Right ventricle myocardium superior (tissue), 1 donor: Measurements from ENCODE around the gene HMCN1. TPM values are rescaled to one million over a fixed set of nuclear protein-coding genes. Genes with fewer than 3 reads are reported as not detected.
"Not testable (repeated sequence)": the region's sequence is repeated elsewhere in the genome, so short reads cannot be mapped to it uniquely, and the experiment has no call there.

Experiments used
- ATAC-seq: fragments of 200-7000 bp; cut with Tn5 transposase; one replicate; pipeline ENCODE4 v1.9.1; 2020; ENCODE audit warnings: mild to moderate bottlenecking; ENCODE audit not compliant: poor library complexity
- DNase-seq: peaks from one replicate; pipeline ENCODE4 v3.0.0-alpha.2; 2020
- intact Hi-C: fragments of 100-400 bp; cut with DNase I; formaldehyde crosslinking; loops from one replicate; pipeline ENCODE4 v1.11.2; 2022
- total RNA-seq: library from RNA; stranded (reverse); fragmentation: NEBNext Ultra II Directional; extraction: Animal tissue kit (Norgen Biotek cat#: 25700); gene quantifications from one replicate; pipeline ENCODE4 v1.2.1, GENCODE V29; 2021
- donor health status: DM: no; HTN: yes; CAD: no; lungs with severe emphysema.

The HMCN1 gene
- total RNA-seq, 1 donor from 2014 or later = 5.7 TPM

DNA sequence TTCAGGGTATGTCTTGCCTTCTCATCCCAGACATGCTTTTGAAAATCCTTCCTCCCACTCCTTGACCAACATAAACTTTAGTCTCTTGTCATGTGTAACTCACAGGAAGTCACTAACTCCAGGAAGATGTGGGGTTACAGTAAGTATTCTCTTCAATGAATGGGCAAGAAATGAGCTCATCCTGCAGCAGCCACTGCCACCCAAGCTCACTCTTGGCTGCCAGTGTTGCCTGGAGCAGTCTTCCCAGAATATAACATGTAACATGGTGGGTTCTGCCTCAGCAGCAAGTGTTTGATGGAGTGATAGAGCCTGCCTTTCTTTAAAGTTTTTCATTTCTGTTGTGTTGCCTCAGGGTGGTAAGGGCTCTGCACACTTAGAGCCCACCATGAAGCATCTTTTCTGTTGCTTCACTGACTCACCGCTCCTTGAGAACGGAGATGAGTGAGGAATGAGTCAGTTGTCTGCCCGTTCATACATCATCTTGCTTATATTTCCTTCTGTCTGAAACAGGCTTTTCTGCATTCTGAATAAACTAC, 453.9 kb downstream of the HMCN1 start:
- DNase-seq = no peak
- ATAC-seq = no peak
- intact Hi-C loops = no loop called here

DNA sequence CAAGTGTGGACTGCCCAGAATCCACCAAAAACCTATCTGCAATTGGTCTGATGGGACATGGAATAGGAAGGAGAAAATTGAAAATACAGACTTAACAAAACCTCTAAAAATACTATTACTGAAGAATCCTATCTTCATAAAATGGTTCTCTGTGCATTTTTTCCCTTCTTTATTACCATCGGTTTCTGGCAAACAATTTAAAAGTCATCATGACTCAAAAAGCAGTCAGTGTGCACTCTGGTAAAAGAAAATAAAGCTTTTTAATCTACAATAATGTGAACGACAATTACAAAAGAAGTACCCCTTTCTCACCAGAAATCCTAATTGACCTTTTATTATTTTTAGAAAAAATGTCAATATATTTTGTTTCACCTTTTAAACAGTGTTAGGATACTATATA, 454.5 kb downstream of the HMCN1 start:
- intact Hi-C loops = no loop called here

DNA sequence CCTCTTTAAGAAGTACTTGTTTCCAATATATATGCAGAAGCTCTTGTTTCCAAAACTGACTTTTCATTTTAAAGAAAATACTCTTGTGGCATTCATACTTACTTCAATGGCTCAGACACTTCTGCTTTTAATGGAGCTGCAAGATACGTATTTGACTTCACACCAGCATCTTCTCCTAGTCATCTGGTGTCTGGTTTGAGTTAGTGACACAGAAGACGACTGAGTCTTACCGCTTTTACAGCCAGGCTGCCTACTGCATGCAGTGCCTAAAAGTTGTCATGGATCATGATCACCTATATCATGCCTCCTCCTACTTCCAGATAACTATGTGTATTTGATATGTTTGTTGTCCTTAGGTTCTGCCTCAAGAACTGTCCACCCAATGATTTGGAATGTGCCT, 455.0 kb downstream of the HMCN1 start:
- intact Hi-C loops = no loop called here
- ATAC-seq (no peak), DNase-seq (no peak)

More for the DNA sequence above, 454.5 kb downstream of the HMCN1 start:
- ATAC-seq = no peak
- DNase-seq = no peak

DNA sequence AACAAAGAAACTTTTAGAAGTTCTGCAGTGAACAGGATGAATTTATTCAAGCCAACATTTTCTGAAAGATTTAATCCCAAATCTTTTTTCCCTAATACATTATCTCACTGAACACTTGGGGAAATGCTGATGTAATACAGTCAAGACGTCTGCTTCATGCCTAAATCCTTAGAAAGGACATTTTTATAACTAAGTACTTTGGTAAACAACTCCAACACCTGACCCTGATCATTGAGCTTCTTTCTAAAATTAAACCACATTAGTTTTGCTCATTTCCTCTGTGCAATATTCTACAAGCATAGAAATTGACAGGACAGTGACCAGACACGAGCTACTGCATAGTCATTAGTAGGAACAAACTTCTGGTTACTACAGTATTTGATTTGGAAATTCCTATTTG, 457.3 kb downstream of the HMCN1 start:
- intact Hi-C loops = no loop called here
- DNase-seq (no peak), ATAC-seq (no peak)

GRCh38 chr1:186193224-186193623, 459.0 kb downstream of the HMCN1 start:
- ATAC-seq (no peak), DNase-seq (no peak)
- intact Hi-C loops = no loop called here

- ATAC-seq (no peak), DNase-seq (no peak)
Measured at GRCh38 chr1:186194107-186194756, 460.0 kb downstream of the HMCN1 start.

DNA sequence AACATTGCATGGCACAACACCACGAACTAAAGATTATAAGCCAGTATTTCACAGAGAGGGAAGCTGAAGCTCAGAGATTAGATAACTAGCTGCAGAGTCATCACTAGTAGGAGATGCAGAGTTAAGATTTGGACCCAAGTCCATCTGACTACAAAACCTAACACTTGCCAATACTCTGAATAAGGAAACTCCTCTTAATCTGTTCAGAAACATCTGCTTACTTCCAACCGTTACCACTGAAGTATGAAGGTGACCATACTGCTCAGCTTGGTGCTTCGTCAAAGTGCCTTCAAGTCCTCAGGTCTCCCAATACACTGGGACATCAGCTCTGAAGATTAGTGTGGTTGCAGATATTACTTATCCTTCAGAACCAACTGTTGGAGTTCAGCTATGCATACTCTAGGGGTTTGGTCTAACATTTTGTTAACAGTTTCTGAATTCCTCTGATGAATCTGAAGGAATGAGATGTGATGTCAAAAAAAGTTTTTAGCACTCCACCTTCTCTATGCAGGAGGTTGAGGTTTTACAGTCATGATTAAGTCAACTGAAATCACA, 461.3 kb downstream of the HMCN1 start:
- DNase-seq (no peak), ATAC-seq (no peak)
- intact Hi-C loops = no loop called here

More at GRCh38 chr1:186194107-186194756, 460.0 kb downstream of the HMCN1 start:
- intact Hi-C loops = no loop called here

DNA sequence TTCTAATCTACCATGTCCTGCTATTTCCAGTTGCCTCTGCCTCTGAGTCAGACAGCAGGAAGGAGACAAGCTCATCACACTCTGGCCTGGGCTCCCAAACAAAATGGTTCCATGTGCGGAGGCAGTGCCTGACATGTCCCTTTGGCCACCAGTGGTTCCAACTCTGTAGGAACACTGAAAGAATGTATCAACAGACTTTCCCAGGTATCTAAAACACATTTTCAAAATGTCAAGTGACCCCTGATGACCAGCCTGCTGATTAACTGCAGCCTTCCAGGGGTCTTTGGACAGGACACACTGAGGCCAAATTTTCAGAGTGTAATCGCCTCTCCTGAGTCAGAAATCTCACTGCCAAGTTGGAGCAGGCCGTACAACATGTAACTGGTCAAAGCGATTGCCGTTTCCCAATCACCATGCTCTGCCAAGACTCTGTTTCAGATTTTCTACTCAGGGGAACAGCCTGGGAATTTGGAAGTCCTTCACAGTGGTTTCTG, 468.1 kb downstream of the HMCN1 start:
- ATAC-seq = peak; percentile 92
- intact Hi-C loops = no loop called here
- DNase-seq = peak; percentile 46

- ATAC-seq (peak; percentile 17), DNase-seq (no peak)
- intact Hi-C loops = no loop called here
Measured at GRCh38 chr1:186202776-186203175, 468.6 kb downstream of the HMCN1 start.

DNA sequence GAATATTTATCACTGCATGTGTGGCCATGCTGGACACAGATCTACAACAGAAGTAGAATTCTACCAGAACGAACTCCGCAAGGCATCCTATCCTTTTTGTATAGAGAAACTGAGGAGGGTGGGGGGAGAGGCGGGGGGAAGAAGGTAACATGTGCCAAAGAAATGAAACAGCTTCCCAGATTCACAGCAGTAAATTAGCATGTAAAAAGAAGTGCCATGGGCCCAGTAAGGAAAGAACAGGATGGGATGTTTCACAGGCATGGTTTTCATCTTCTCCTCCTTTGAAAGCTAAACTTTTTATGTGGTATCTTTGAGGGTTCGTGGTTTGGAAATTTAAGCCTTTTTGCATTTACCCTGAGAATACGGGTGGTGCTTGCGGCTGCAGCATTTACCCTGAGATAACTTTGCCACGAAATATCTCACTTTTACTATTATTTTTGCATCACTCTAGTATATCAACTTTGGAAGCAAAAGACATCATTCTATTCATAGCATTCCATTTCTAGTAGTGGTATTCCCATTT, 471.9 kb downstream of the HMCN1 start:
- no peak for ATAC-seq
- no peak for DNase-seq
- intact Hi-C loops = no loop called here

- ATAC-seq = peak; percentile 26
- intact Hi-C loops = no loop called here
Measured at GRCh38 chr1:186207391-186208085, 473.3 kb downstream of the HMCN1 start.

GRCh38 chr1:186208405-186209129, 474.4 kb downstream of the HMCN1 start:
- DNase-seq = no peak
- ATAC-seq = peak; percentile 50
- intact Hi-C loops = no loop called here

More at GRCh38 chr1:186207391-186208085, 473.3 kb downstream of the HMCN1 start:
- no peak for DNase-seq

DNA sequence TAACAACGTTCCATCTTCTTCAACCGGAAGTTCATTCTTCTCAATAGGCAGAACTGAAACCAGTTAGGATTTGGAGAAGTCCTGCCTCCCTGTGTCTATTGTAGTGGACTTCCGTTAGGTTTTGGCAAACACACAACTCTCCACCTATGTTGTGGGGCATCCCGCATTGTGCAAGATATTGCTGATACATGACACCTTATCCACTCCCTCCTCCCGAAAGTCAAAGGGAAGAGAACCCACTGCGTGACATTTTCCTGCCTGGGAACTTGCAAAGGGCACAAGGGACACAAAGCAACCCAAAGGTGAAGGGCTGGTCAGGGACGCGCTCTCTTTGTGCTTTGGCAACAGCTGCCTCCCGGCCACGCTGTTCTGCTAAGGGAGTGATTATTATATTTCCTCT, 476.1 kb downstream of the HMCN1 start:
- no peak for ATAC-seq
- intact Hi-C loops = loop anchor here (10.0 kb wide), 1 partner anchor 405 kb away; no protein-coding TSS in a partner anchor

DNA sequence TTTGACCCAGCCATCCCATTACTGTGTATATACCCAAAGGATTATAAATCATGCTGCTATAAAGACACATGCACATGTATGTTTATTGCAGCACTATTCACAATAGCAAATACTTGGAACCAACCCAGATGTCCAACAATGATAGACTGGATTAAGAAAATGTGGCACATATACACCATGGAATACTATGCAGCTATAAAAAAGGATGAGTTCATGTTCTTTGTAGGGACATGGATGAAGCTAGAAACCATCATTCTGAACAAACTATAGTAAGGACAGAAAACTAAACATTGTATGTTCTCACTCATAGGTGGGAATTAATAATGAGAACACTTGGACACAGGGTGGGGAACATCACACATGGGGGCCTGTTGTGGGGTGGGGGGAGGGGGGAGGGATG, 477.4 kb downstream of the HMCN1 start:
- intact Hi-C loops = loop anchor here (10.0 kb wide), 1 partner anchor 407 kb away; no protein-coding TSS in a partner anchor
- not testable (repeated sequence) for ATAC-seq, DNase-seq

More for the DNA sequence above, 476.1 kb downstream of the HMCN1 start:
- no peak for DNase-seq

DNA sequence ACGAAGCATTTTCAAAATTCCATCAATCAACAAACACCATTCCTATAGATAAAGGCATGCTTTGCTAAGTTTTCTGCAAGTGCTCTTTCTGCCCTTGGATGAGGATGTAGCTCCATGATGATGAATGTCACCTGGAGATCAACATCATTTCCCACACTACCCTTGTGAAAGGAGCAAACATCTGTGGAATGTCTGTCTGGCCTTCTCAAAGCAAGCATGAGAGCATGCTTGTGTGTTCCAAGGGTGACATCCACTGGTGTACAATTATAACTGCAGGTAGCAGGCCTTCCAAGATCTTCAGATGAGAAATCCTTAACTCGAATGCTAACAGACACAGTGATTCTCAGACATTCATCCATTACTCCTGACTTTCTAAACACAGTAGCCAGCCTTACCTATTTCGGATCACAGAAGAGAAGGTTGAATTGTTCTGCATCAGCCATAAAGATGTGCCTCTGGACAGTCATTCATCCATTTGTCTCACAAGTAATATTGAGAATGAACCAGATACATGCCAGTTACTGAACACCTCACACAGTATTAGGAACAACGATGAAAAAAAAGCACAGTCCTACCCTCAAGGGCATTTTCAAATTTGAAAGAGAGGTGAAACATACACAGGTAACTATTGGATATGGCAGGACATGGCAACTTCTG, 478.5 kb downstream of the HMCN1 start:
- DNase-seq (no peak), ATAC-seq (peak; percentile 94)
- intact Hi-C loops = loop anchor here (10.0 kb wide), 1 partner anchor 408 kb away; no protein-coding TSS in a partner anchor

- no peak for ATAC-seq
- intact Hi-C loops = loop anchor here (10.0 kb wide), 1 partner anchor 408 kb away; no protein-coding TSS in a partner anchor
Measured at GRCh38 chr1:186213225-186213607, 479.0 kb downstream of the HMCN1 start.

DNA sequence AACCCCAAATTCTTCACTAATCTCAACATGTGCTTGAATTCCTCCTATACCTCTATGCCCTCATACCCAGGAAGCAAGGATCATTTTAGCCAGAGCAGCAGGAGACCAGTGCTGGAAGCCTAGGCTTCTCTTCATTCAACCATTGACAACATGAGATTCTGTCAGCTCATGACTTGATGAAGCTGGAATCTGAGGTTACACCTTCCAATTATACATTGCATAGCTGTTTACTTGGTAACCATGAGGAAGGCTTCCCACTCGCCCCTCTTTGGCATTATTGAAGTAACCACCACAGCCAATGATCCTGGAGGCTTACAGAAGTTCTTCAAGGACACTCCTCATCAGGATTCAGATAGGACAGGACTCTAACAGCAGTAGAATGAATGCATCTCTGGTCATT, 480.6 kb downstream of the HMCN1 start:
- intact Hi-C loops = loop anchor here (10.0 kb wide), 1 partner anchor 410 kb away; no protein-coding TSS in a partner anchor
- no peak for ATAC-seq

More at GRCh38 chr1:186213225-186213607, 479.0 kb downstream of the HMCN1 start:
- DNase-seq = no peak

GRCh38 chr1:186215636-186216035, 481.4 kb downstream of the HMCN1 start:
- intact Hi-C loops = loop anchor here (10.0 kb wide), 1 partner anchor 411 kb away; no protein-coding TSS in a partner anchor
- no peak for DNase-seq
- ATAC-seq = no peak

More for the DNA sequence above, 480.6 kb downstream of the HMCN1 start:
- no peak for DNase-seq
